Activated naive CD8-positive, alpha-beta T cell (primary cell): ENCODE measurements around the gene COLQ.

Experiments used
- H3K27ac Mint-ChIP-seq: one replicate; pipeline ENCODE4 v1.8.0; 2021; ENCODE audit warnings: mixed read lengths
- H3K27me3 Mint-ChIP-seq: one replicate; pipeline ENCODE4 v1.8.0; 2021; ENCODE audit warnings: mixed read lengths
- H3K36me3 Mint-ChIP-seq: one replicate; pipeline ENCODE4 v1.8.0; 2021; ENCODE audit warnings: mixed read lengths
- H3K4me1 Mint-ChIP-seq: one replicate; pipeline ENCODE4 v1.8.0; 2021; ENCODE audit warnings: low read depth, mixed read lengths
- H3K4me3 Mint-ChIP-seq: one replicate; pipeline ENCODE4 v1.8.0; 2021; ENCODE audit warnings: mild to moderate bottlenecking, mixed read lengths
- H3K9me3 Mint-ChIP-seq: one replicate; pipeline ENCODE4 v1.8.0; 2021; ENCODE audit warnings: low read depth, mixed read lengths

Gene COLQ

GRCh38 chr3:15510493-15510892 lies 11.0 kb downstream of the COLQ start:
- H3K4me3 Mint-ChIP-seq: no peak overlapping the region
- H3K27ac Mint-ChIP-seq: no peak overlapping the region
- H3K4me1 Mint-ChIP-seq: no peaks in the 10 kb centered on the region
- H3K9me3 Mint-ChIP-seq: no peaks in the 10 kb centered on the region
- H3K36me3 Mint-ChIP-seq: no peaks in the 10 kb centered on the region
- H3K27me3 Mint-ChIP-seq: no peaks in the 10 kb centered on the region

GRCh38 chr3:15506571-15506970 lies 14.9 kb downstream of the COLQ start:
- Mint-ChIP-seq H3K4me1 (no peaks in the 10 kb centered on the region), H3K9me3 (no peaks in the 10 kb centered on the region), H3K4me3 (no peak overlapping the region), H3K27me3 (no peaks in the 10 kb centered on the region), H3K36me3 (no peaks in the 10 kb centered on the region), H3K27ac (no peak overlapping the region)

GRCh38 chr3:15505479-15506165 lies 15.9 kb downstream of the COLQ start:
- Mint-ChIP-seq H3K4me1 (peaks cover 2% of the 10 kb centered on the region), H3K9me3 (no peaks in the 10 kb centered on the region)

GRCh38 chr3:15502616-15503015 lies 18.9 kb downstream of the COLQ start:
- Mint-ChIP-seq H3K36me3 (no peaks in the 10 kb centered on the region), H3K9me3 (no peaks in the 10 kb centered on the region), H3K4me1 (peaks cover 9% of the 10 kb centered on the region), H3K4me3 (no peak overlapping the region), H3K27me3 (no peaks in the 10 kb centered on the region), H3K27ac (no peak overlapping the region)

More at GRCh38 chr3:15505479-15506165, 15.9 kb downstream of the COLQ start:
- H3K36me3 Mint-ChIP-seq: no peaks in the 10 kb centered on the region
- no peak overlapping the region for H3K4me3 Mint-ChIP-seq
- no peaks in the 10 kb centered on the region for H3K27me3 Mint-ChIP-seq
- no peak overlapping the region for H3K27ac Mint-ChIP-seq

GRCh38 chr3:15501126-15501525 lies 20.4 kb downstream of the COLQ start:
- H3K4me1 Mint-ChIP-seq: peaks cover 9% of the 10 kb centered on the region
- no peaks in the 10 kb centered on the region for H3K36me3 Mint-ChIP-seq
- H3K4me3 Mint-ChIP-seq: no peak overlapping the region
- H3K9me3 Mint-ChIP-seq: no peaks in the 10 kb centered on the region
- no peaks in the 10 kb centered on the region for H3K27me3 Mint-ChIP-seq
- no peak overlapping the region for H3K27ac Mint-ChIP-seq

- Mint-ChIP-seq H3K4me3 (no peak overlapping the region), H3K4me1 (peaks cover 9% of the 10 kb centered on the region), H3K36me3 (no peaks in the 10 kb centered on the region), H3K9me3 (no peaks in the 10 kb centered on the region), H3K27ac (peak overlapping the region; percentile 9), H3K27me3 (no peaks in the 10 kb centered on the region)
Observed at GRCh38 chr3:15500107-15500724, 21.3 kb downstream of the COLQ start.

GRCh38 chr3:15499536-15499935 lies 22.0 kb downstream of the COLQ start:
- H3K36me3 Mint-ChIP-seq: no peaks in the 10 kb centered on the region
- H3K9me3 Mint-ChIP-seq: no peaks in the 10 kb centered on the region
- peaks cover 9% of the 10 kb centered on the region for H3K4me1 Mint-ChIP-seq
- H3K4me3 Mint-ChIP-seq: no peak overlapping the region
- H3K27me3 Mint-ChIP-seq: no peaks in the 10 kb centered on the region
- H3K27ac Mint-ChIP-seq: no peak overlapping the region

GRCh38 chr3:15498431-15499214 lies 22.9 kb downstream of the COLQ start:
- no peak overlapping the region for H3K4me3 Mint-ChIP-seq
- no peaks in the 10 kb centered on the region for H3K36me3 Mint-ChIP-seq
- H3K9me3 Mint-ChIP-seq: no peaks in the 10 kb centered on the region
- no peak overlapping the region for H3K27ac Mint-ChIP-seq
- peaks cover 9% of the 10 kb centered on the region for H3K4me1 Mint-ChIP-seq
- H3K27me3 Mint-ChIP-seq: no peaks in the 10 kb centered on the region

GRCh38 chr3:15497964-15498363 lies 23.5 kb downstream of the COLQ start:
- no peak overlapping the region for H3K4me3 Mint-ChIP-seq
- H3K4me1 Mint-ChIP-seq: peaks cover 9% of the 10 kb centered on the region
- no peaks in the 10 kb centered on the region for H3K27me3 Mint-ChIP-seq
- H3K27ac Mint-ChIP-seq: no peak overlapping the region
- no peaks in the 10 kb centered on the region for H3K9me3 Mint-ChIP-seq
- H3K36me3 Mint-ChIP-seq: no peaks in the 10 kb centered on the region

- H3K36me3 Mint-ChIP-seq: no peaks in the 10 kb centered on the region
- no peak overlapping the region for H3K27ac Mint-ChIP-seq
- H3K9me3 Mint-ChIP-seq: no peaks in the 10 kb centered on the region
Observed at GRCh38 chr3:15496341-15496664, 25.2 kb downstream of the COLQ start.

GRCh38 chr3:15495461-15496340 lies 25.8 kb downstream of the COLQ start:
- Mint-ChIP-seq H3K9me3 (no peaks in the 10 kb centered on the region), H3K4me3 (no peak overlapping the region), H3K27ac (no peak overlapping the region), H3K4me1 (peaks cover 8% of the 10 kb centered on the region), H3K27me3 (no peaks in the 10 kb centered on the region), H3K36me3 (no peaks in the 10 kb centered on the region)

More at GRCh38 chr3:15496341-15496664, 25.2 kb downstream of the COLQ start:
- Mint-ChIP-seq H3K4me3 (no peak overlapping the region), H3K27me3 (no peaks in the 10 kb centered on the region), H3K4me1 (peaks cover 9% of the 10 kb centered on the region)

GRCh38 chr3:15493436-15493835 lies 28.1 kb downstream of the COLQ start:
- Mint-ChIP-seq H3K4me1 (no peaks in the 10 kb centered on the region), H3K27ac (no peak overlapping the region), H3K36me3 (no peaks in the 10 kb centered on the region), H3K9me3 (no peaks in the 10 kb centered on the region), H3K4me3 (no peak overlapping the region), H3K27me3 (no peaks in the 10 kb centered on the region)

- Mint-ChIP-seq H3K36me3 (no peaks in the 10 kb centered on the region), H3K27me3 (no peaks in the 10 kb centered on the region), H3K4me1 (no peaks in the 10 kb centered on the region), H3K4me3 (no peak overlapping the region), H3K27ac (no peak overlapping the region), H3K9me3 (no peaks in the 10 kb centered on the region)
Observed at GRCh38 chr3:15492847-15493360, 28.6 kb downstream of the COLQ start.

- H3K4me1 Mint-ChIP-seq: no peaks in the 10 kb centered on the region
Observed at GRCh38 chr3:15491143-15491542, 30.4 kb downstream of the COLQ start.

More at GRCh38 chr3:15491143-15491542, 30.4 kb downstream of the COLQ start:
- no peaks in the 10 kb centered on the region for H3K9me3 Mint-ChIP-seq
- no peaks in the 10 kb centered on the region for H3K27me3 Mint-ChIP-seq
- peaks cover 10% of the 10 kb centered on the region for H3K36me3 Mint-ChIP-seq
- no peak overlapping the region for H3K4me3 Mint-ChIP-seq
- H3K27ac Mint-ChIP-seq: no peak overlapping the region
